HepG2 (cell line): Measurements from ENCODE around the gene STARD10. TPM values are rescaled to one million over a fixed set of nuclear protein-coding genes. Genes with fewer than 3 reads are reported as not detected.

Experiments used
- CEBPG ChIP-seq: IDR thresholded peaks from 2 replicates; pipeline ENCODE4 v1.6.1; 2016
- GATAD2A ChIP-seq: IDR thresholded peaks from 2 replicates; pipeline ENCODE4 v1.6.1; 2016
- KAT7 ChIP-seq: IDR thresholded peaks from 2 replicates; pipeline ENCODE4 v1.6.1; 2018; ENCODE audit warnings: borderline replicate concordance, missing compliant biosample characterization
- SMAD3 ChIP-seq: sonication (generic); formaldehyde crosslinking; IDR thresholded peaks from 2 replicates; pipeline ENCODE4 v1.4.0; 2020; ENCODE audit warnings: missing genetic modification reagents
- ZNF724P ChIP-seq: sonication (generic); formaldehyde crosslinking; IDR thresholded peaks from 2 replicates; pipeline ENCODE4 v1.8.0; 2022; ENCODE audit warnings: missing genetic modification reagents, borderline replicate concordance
- ZZZ3 ChIP-seq: sonication (generic); formaldehyde crosslinking; IDR thresholded peaks from 2 replicates; pipeline ENCODE4 v1.4.0; 2020; ENCODE audit warnings: missing genetic modification reagents, mild to moderate bottlenecking, borderline replicate concordance
- polyA plus RNA-seq, 8 experiments: library from polyadenylated mRNA; depleted of rRNA in 3 of 8; stranded (reverse) in 7 of 8; unstranded in 1 of 8; fragments of >200 nt; fragmentation: Illumina TruSeq in 4 of 8; extraction: Trizol in 4 of 8; gene quantifications; 2 replicates each; pipeline versions ENCODE4 v1.2.1 to v1.2.3, GENCODE V29; 2011 to 2016; ENCODE audit warnings: low read depth in 4 of 8, missing spikeins in 1 of 8, mixed read lengths in 1 of 8; ENCODE audit not compliant: insufficient read depth in 1 of 8
- total RNA-seq, 5 experiments: library from RNA; depleted of rRNA; stranded (reverse); fragments of >200 nt; fragmentation: Illumina TruSeq; extraction: Trizol; gene quantifications; 2 replicates each; pipeline ENCODE4 v1.2.3, GENCODE V29; 2016; ENCODE audit warnings: low read depth in 1 of 5
- TF ChIP-seq, protein P1 (sequence below): sonication (generic); formaldehyde crosslinking; IDR thresholded peaks from 2 replicates; pipeline ENCODE4 v1.4.0; 2020; ENCODE audit warnings: missing genetic modification reagents, borderline replicate concordance
- TF ChIP-seq, protein P2 (sequence below): sonication (generic); formaldehyde crosslinking; IDR thresholded peaks from 2 replicates; pipeline ENCODE4 v1.5.0; 2020; ENCODE audit warnings: mild to moderate bottlenecking, missing genetic modification reagents, borderline replicate concordance
- TF ChIP-seq, protein P3 (sequence below): sonication (generic); formaldehyde crosslinking; IDR thresholded peaks from 2 replicates; pipeline ENCODE4 v1.4.0; 2020; ENCODE audit warnings: missing genetic modification reagents
- TF ChIP-seq, protein P4 (sequence below): sonication (generic); IDR thresholded peaks from 2 replicates; pipeline ENCODE4 v1.6.1; 2016; ENCODE audit warnings: low read depth, borderline replicate concordance
- TF ChIP-seq, protein P5 (sequence below), 2 experiments: sonication (generic) in 1 of 2; formaldehyde crosslinking in 1 of 2; IDR thresholded peaks; 2 replicates each; pipeline versions ENCODE4 v1.5.1 to v1.6.1; 2011 to 2020; ENCODE audit warnings: borderline replicate concordance in 1 of 2, low read depth in 1 of 2, low read length in 1 of 2, mild to moderate bottlenecking in 1 of 2, missing genetic modification reagents in 1 of 2, moderate library complexity in 1 of 2

Gene STARD10
- total and polyA plus RNA-seq, 2 of the 13 experiments (the other 11 are each of a cell fraction or from before 2014, with no cell fraction given), result 260 to 341 TPM

DNA sequence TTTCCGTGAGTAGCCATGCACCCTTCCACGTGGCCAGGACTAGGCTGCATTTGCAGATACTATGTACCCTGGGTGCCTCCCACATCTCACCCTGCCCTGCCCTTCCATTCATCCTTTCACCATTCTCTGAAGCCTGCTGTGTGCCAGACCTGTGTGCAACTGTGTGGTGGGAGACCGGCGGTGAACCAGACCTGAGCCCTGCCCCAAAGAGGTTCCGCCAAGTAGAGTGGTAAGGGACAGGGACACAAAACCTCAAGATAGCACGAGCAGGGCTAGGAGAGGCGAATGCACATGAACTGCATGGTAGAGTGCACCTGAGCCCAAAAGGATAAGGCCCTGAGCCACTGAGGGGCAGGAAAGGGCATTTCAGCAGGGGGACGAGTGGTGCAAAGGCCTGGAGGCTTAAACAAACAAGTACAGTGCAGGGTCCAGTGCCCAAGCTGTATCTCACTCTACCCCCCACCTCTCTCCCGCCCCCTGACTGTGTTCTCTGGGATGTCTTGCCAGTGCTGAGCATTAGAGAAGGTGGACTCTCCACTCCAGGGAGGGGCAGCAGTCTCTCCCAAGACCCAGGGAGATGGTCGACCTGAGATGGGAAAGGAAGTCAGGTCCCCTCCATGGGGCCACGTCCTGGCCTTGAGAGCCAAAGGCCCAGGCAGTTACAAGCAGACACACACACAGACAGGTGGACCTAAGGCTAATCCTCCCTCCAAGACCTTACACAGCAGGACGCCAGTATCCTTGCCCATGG lies 27.5 kb downstream of the STARD10 start (continued):
- TF ChIP-seq, protein P1, sequence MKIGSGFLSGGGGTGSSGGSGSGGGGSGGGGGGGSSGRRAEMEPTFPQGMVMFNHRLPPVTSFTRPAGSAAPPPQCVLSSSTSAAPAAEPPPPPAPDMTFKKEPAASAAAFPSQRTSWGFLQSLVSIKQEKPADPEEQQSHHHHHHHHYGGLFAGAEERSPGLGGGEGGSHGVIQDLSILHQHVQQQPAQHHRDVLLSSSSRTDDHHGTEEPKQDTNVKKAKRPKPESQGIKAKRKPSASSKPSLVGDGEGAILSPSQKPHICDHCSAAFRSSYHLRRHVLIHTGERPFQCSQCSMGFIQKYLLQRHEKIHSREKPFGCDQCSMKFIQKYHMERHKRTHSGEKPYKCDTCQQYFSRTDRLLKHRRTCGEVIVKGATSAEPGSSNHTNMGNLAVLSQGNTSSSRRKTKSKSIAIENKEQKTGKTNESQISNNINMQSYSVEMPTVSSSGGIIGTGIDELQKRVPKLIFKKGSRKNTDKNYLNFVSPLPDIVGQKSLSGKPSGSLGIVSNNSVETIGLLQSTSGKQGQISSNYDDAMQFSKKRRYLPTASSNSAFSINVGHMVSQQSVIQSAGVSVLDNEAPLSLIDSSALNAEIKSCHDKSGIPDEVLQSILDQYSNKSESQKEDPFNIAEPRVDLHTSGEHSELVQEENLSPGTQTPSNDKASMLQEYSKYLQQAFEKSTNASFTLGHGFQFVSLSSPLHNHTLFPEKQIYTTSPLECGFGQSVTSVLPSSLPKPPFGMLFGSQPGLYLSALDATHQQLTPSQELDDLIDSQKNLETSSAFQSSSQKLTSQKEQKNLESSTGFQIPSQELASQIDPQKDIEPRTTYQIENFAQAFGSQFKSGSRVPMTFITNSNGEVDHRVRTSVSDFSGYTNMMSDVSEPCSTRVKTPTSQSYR (CRISPR knock-in tag), result peak; percentile 87
- TF ChIP-seq ZZZ3 (no peak), SMAD3 (CRISPR knock-in tag) (peak; percentile 67; the same call in 1 of the 2 replicates), KAT7 (CRISPR knock-in tag) (peak; percentile 92), ZNF724P (CRISPR knock-in tag) (peak; percentile 88; the same call in 1 of the 2 replicates), GATAD2A (CRISPR knock-in tag) (peak; percentile 94), CEBPG (CRISPR knock-in tag) (peak; percentile 34; the same call in 1 of the 2 replicates)
- TF ChIP-seq, protein P2, sequence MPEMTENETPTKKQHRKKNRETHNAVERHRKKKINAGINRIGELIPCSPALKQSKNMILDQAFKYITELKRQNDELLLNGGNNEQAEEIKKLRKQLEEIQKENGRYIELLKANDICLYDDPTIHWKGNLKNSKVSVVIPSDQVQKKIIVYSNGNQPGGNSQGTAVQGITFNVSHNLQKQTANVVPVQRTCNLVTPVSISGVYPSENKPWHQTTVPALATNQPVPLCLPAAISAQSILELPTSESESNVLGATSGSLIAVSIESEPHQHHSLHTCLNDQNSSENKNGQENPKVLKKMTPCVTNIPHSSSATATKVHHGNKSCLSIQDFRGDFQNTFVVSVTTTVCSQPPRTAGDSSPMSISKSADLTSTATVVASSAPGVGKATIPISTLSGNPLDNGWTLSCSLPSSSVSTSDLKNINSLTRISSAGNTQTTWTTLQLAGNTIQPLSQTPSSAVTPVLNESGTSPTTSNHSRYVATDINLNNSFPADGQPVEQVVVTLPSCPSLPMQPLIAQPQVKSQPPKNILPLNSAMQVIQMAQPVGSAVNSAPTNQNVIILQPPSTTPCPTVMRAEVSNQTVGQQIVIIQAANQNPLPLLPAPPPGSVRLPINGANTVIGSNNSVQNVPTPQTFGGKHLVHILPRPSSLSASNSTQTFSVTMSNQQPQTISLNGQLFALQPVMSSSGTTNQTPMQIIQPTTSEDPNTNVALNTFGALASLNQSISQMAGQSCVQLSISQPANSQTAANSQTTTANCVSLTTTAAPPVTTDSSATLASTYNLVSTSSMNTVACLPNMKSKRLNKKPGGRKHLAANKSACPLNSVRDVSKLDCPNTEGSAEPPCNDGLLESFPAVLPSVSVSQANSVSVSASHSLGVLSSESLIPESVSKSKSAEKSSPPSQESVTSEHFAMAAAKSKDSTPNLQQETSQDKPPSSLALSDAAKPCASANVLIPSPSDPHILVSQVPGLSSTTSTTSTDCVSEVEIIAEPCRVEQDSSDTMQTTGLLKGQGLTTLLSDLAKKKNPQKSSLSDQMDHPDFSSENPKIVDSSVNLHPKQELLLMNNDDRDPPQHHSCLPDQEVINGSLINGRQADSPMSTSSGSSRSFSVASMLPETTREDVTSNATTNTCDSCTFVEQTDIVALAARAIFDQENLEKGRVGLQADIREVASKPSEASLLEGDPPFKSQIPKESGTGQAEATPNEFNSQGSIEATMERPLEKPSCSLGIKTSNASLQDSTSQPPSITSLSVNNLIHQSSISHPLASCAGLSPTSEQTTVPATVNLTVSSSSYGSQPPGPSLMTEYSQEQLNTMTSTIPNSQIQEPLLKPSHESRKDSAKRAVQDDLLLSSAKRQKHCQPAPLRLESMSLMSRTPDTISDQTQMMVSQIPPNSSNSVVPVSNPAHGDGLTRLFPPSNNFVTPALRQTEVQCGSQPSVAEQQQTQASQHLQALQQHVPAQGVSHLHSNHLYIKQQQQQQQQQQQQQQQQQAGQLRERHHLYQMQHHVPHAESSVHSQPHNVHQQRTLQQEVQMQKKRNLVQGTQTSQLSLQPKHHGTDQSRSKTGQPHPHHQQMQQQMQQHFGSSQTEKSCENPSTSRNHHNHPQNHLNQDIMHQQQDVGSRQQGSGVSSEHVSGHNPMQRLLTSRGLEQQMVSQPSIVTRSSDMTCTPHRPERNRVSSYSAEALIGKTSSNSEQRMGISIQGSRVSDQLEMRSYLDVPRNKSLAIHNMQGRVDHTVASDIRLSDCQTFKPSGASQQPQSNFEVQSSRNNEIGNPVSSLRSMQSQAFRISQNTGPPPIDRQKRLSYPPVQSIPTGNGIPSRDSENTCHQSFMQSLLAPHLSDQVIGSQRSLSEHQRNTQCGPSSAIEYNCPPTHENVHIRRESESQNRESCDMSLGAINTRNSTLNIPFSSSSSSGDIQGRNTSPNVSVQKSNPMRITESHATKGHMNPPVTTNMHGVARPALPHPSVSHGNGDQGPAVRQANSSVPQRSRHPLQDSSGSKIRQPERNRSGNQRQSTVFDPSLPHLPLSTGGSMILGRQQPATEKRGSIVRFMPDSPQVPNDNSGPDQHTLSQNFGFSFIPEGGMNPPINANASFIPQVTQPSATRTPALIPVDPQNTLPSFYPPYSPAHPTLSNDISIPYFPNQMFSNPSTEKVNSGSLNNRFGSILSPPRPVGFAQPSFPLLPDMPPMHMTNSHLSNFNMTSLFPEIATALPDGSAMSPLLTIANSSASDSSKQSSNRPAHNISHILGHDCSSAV (CRISPR knock-in tag), result no peak
- TF ChIP-seq, protein P3, sequence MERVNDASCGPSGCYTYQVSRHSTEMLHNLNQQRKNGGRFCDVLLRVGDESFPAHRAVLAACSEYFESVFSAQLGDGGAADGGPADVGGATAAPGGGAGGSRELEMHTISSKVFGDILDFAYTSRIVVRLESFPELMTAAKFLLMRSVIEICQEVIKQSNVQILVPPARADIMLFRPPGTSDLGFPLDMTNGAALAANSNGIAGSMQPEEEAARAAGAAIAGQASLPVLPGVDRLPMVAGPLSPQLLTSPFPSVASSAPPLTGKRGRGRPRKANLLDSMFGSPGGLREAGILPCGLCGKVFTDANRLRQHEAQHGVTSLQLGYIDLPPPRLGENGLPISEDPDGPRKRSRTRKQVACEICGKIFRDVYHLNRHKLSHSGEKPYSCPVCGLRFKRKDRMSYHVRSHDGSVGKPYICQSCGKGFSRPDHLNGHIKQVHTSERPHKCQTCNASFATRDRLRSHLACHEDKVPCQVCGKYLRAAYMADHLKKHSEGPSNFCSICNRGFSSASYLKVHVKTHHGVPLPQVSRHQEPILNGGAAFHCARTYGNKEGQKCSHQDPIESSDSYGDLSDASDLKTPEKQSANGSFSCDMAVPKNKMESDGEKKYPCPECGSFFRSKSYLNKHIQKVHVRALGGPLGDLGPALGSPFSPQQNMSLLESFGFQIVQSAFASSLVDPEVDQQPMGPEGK (CRISPR knock-in tag), result peak; percentile 95
- TF ChIP-seq, protein P4, sequence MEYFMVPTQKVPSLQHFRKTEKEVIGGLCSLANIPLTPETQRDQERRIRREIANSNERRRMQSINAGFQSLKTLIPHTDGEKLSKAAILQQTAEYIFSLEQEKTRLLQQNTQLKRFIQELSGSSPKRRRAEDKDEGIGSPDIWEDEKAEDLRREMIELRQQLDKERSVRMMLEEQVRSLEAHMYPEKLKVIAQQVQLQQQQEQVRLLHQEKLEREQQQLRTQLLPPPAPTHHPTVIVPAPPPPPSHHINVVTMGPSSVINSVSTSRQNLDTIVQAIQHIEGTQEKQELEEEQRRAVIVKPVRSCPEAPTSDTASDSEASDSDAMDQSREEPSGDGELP, result peak; percentile 31; the same call in 1 of the 2 replicates
- TF ChIP-seq, protein P5, sequence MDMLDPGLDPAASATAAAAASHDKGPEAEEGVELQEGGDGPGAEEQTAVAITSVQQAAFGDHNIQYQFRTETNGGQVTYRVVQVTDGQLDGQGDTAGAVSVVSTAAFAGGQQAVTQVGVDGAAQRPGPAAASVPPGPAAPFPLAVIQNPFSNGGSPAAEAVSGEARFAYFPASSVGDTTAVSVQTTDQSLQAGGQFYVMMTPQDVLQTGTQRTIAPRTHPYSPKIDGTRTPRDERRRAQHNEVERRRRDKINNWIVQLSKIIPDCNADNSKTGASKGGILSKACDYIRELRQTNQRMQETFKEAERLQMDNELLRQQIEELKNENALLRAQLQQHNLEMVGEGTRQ (IDR thresholded peaks at IDR 0.05; ENCODE audit: low read depth, low read length), result no peak
- TF ChIP-seq, protein P5 (CRISPR knock-in tag; IDR thresholded peaks at IDR 0.05; ENCODE audit: borderline replicate concordance), result no peak
